ENCODE data around the gene ANO8.
A peak's percentile ranks its signal among the peaks of the same experiment; 100 is the strongest.

DNA sequence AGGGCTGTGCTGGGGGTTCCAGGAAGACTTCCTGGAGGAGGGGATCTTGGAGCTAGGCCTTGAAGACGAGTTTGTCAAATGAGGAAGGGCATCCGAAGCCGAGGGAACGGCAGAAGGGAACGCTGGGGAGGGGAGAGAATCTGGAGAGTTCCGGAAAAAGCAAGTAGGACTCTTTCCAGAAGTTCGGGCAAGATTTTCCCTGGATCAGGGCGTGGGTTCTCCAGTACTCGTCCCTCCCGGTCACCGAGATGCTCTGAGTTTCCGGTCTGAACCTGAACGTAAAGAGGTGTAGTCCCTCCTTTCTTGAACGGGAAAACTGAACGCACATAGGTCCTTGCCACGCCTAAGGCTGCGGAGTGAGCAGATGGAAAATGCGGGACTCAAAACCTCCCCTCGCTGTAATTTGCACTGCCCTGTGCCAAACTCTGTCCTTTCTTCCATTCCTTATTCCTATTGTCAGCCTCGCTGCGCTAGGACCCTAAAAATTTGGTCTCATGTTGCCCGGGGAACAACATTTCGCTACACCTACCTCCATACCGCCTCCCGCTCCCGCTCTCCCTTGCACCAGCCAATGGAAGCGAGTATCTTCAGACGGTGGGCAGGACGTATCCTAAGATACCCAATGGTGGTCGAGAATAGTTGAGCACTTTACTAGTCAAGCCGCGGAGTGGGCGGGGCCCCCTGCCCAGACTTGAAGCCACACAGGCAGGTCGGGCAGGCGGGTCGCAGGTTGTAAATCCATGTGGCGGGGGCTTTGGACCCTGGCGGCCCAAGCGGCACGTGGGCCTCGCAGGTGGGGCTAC, 2.4 kb upstream of the ANO8 start, which contains the start of gene GTPBP3:
- TF ChIP-seq, protein P1, sequence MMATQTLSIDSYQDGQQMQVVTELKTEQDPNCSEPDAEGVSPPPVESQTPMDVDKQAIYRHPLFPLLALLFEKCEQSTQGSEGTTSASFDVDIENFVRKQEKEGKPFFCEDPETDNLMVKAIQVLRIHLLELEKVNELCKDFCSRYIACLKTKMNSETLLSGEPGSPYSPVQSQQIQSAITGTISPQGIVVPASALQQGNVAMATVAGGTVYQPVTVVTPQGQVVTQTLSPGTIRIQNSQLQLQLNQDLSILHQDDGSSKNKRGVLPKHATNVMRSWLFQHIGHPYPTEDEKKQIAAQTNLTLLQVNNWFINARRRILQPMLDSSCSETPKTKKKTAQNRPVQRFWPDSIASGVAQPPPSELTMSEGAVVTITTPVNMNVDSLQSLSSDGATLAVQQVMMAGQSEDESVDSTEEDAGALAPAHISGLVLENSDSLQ (IDR thresholded peaks at IDR 0.05) = peak; percentile 82
- TF ChIP-seq SP1 (IDR thresholded peaks at IDR 0.05) (peak; percentile 92; the same call in 1 of the 2 replicates), L3MBTL2 (conservative IDR thresholded peaks at IDR 0.05) (peak; percentile 99), FOXA1 (IDR thresholded peaks at IDR 0.05) (no peak), TARDBP (IDR thresholded peaks at IDR 0.05) (no peak), BHLHE40 (IDR thresholded peaks at IDR 0.05; ENCODE audit: borderline replicate concordance) (no peak), SUZ12 (IDR thresholded peaks at IDR 0.05) (no peak), NFRKB (IDR thresholded peaks at IDR 0.05) (no peak)
